IMR-90 (cell line): ENCODE results near the gene GLT8D2.

Experiments used
- CEBPB ChIP-seq: IDR thresholded peaks from 2 replicates; pipeline ENCODE4 v1.6.1; 2012; ENCODE audit warnings: low read depth, low read length, improper control_type of control experiment
- MXI1 ChIP-seq: IDR thresholded peaks from 2 replicates; pipeline ENCODE4 v1.6.1; 2012; ENCODE audit warnings: low read depth, mild to moderate bottlenecking, low read length, moderate library complexity, borderline replicate concordance
- POLR2A ChIP-seq: IDR thresholded peaks from 2 replicates; pipeline ENCODE4 v1.6.1; 2012; ENCODE audit warnings: mild to moderate bottlenecking, low read depth, low read length
- RAD21 ChIP-seq: IDR thresholded peaks from 2 replicates; pipeline ENCODE4 v1.6.1; 2012; ENCODE audit warnings: low read length, improper control_type of control experiment
- RCOR1 ChIP-seq: IDR thresholded peaks from 2 replicates; pipeline ENCODE4 v1.6.1; 2012; ENCODE audit warnings: mild to moderate bottlenecking, low read length, improper control_type of control experiment; ENCODE audit not compliant: insufficient replicate concordance
- RFX5 ChIP-seq: IDR thresholded peaks from 2 replicates; pipeline ENCODE4 v1.8.0; 2012; ENCODE audit warnings: low read depth, mild to moderate bottlenecking, low read length, moderate library complexity
- TF ChIP-seq, protein P1 (sequence below): conservative IDR thresholded peaks from 2 replicates; pipeline ENCODE4 v1.5.1; 2012; ENCODE audit warnings: mild to moderate bottlenecking, low read depth, low read length, improper control_type of control experiment
- TF ChIP-seq, protein P2 (sequence below): fragments of 150-350 bp; IDR thresholded peaks from 2 replicates; pipeline ENCODE4 v1.6.1; 2017; ENCODE audit warnings: mild to moderate bottlenecking, antibody characterized with exemption, low read length, low read depth

DNA sequence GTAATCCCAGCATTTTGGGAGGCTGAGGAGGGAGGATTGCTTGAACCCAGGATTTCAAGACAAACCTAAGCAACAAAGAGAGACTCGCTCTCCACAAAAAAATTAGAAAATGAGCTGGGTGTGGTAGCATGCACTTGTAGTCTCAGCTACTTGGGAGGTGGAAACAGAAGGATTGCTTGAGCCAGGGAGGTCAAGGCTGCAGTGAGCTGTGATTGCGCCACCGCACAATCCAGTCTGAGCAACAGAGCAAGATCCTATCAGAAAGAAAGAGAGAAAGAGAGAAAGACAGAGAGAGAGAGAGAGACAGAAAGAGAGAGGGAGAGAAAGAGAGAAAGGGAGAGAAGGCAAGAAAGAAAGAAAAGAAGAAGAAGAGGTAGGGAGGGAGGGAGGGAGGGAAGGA, 47.3 kb downstream of the GLT8D2 start:
- TF ChIP-seq, protein P1, sequence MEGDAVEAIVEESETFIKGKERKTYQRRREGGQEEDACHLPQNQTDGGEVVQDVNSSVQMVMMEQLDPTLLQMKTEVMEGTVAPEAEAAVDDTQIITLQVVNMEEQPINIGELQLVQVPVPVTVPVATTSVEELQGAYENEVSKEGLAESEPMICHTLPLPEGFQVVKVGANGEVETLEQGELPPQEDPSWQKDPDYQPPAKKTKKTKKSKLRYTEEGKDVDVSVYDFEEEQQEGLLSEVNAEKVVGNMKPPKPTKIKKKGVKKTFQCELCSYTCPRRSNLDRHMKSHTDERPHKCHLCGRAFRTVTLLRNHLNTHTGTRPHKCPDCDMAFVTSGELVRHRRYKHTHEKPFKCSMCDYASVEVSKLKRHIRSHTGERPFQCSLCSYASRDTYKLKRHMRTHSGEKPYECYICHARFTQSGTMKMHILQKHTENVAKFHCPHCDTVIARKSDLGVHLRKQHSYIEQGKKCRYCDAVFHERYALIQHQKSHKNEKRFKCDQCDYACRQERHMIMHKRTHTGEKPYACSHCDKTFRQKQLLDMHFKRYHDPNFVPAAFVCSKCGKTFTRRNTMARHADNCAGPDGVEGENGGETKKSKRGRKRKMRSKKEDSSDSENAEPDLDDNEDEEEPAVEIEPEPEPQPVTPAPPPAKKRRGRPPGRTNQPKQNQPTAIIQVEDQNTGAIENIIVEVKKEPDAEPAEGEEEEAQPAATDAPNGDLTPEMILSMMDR: no peak
- TF ChIP-seq POLR2A: no peak
- TF ChIP-seq RFX5: no peak
- TF ChIP-seq RCOR1: no peak
- TF ChIP-seq, protein P2, sequence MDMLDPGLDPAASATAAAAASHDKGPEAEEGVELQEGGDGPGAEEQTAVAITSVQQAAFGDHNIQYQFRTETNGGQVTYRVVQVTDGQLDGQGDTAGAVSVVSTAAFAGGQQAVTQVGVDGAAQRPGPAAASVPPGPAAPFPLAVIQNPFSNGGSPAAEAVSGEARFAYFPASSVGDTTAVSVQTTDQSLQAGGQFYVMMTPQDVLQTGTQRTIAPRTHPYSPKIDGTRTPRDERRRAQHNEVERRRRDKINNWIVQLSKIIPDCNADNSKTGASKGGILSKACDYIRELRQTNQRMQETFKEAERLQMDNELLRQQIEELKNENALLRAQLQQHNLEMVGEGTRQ: no peak
- no peak for TF ChIP-seq RAD21
- TF ChIP-seq MXI1: no peak
- peak; percentile 36; the same call in 1 of the 2 replicates for TF ChIP-seq CEBPB
